Suppressor macrophage (primary cell): Measurements from ENCODE around the gene IPPK.
"Not testable (repeated sequence)": the region's sequence is repeated elsewhere in the genome, so short reads cannot be mapped to it uniquely, and the experiment has no call there.

Experiments
- DNase-seq, 4 experiments: peaks; one replicate each; pipeline ENCODE4 v3.0.0-alpha.2; 2020 to 2022

Gene IPPK

DNA sequence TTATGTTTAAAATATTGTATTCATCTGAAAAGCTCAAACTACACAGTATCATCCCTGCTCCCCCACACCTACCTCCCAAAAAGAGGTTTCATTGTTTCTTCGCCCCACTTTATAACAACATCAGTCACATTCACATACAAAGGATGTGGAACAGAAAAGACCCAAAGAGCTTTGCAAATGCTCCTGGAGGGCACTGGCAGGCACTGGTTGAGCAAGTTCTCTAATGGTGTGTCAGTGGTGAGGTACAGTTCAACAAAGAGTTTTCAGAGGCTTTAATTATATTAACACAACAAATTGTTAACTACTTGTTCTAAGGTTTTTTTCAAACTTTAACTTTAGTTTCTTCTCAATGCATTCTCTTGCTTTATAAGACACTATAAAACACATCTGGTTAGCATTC lies 80.0 kb downstream of the IPPK start:
- DNase-seq = peak in 2 of 4 experiments; percentile 6 to 19

DNA sequence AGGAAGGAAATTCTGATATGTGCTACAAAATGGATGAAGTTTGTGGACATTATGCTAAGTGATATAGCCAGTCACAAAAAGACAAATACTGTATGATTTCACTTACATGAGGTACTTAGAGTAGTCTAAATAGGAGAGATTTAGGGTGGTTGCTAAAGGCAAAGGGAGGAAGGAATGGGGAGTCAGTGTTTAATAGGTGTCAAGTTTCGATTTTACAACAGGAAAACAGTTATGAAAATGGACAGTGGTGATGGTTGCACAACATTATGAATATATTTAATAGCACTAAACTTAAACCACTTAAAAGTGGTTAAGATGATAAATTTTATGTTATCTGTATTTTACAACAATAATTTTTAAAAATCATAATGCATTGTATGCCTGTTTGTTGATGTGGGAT lies 93.8 kb downstream of the IPPK start:
- no peak for DNase-seq

DNA sequence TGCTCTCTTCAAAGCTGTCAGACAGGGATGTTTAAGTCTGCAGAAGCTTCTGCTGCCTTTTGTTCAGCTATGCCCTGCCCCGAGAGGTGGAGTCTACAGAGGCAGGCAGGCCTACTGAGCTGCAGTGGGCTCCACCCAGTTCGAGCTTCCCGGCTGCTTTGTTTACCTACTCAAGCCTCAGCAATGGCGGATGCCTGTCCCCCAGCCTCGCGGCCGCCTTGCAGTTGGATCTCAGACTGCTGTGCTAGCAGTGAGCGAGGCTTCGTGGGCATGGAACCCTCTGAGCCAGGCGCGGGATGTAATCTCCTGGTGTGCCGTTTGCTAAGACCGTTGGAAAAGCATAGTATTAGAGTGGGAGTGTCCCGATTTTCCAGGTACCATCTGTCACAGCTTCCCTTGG lies 96.3 kb downstream of the IPPK start:
- DNase-seq = not testable (repeated sequence)

DNA sequence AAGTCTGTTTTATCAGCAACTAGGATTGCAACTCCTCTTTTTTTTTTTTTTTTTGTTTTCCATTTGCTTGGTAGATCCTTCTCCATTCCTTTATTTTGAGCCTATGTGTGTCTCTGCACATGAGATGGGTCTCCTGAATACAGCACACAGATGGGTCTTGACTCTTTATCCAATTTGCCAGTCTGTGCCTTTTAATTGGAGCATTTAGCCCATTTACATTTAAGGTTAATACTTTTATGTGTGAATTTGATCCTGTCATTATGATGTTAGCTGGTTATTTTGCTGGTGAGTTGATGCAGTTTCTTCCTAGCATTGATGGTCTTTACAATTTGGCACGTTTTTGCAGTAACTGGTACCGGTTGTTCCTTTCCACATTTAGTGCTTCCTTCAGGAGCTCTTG lies 98.1 kb downstream of the IPPK start:
- not testable (repeated sequence) for DNase-seq

DNA sequence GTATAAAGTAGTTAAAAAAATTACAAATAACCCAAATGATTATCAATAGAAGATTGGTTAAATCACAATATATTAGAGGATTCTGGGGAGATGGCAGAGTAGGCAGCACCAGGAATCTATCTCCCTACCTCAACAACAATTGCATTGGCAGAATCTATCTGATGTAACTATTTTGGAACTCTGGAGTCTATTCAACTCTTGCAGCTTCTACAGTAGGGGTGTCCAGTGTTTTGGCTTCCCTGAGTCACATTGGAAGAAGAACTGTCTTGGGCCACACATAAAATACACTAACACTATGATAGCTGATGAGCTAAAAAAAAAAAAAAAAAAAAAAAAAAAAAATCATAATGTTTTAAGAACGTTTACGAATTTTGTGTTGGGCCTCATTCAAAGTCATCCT lies 104.9 kb downstream of the IPPK start:
- no peak for DNase-seq

DNA sequence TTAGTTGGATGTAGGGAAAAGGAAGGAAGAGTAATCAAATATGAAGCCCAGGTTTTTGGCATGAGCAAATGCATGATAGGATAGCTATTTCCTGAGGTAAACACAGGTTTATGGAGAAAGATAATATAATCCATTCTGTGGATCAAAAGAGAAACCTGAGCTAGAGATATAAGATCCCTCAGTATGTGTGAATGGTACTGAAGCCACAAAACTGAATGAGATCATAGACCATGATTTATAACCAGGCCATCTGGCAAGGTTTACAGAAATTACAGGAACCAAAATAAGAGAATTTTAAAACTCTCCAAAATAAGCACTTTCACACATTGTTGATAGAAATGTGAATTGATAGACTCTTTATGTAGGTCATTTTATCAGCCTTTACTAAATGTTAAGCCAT lies 105.4 kb downstream of the IPPK start:
- no peak for DNase-seq
